ENCODE results near the gene RALBP1.
A peak's percentile ranks its signal among the peaks of the same experiment; 100 is the strongest.
"Not testable (repeated sequence)": the region's sequence is repeated elsewhere in the genome, so short reads cannot be mapped to it uniquely, and the experiment has no call there.

Gene RALBP1

DNA sequence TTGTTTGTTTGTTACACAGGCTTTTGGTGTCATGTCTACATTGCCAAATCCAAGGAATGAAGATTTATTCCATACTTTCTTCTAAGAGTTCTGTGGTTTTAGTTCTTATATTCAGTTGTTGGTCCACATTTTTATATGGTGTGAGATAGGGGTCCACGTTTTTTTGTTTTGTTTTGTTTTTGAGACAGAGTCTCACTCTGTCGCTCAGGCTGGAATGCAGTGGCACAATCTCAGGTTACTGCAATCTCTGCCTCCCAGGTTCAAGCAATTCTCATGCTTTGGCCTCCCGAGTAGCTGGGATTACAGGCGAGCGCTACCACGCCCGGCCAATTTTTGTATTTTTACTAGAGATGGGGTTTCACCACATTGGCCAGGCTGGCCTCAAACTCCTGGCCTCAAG lies 8.2 kb downstream of the RALBP1 start:
- no peak for DNase-seq (ENCODE audit: low read depth, low spot score)
- in situ Hi-C loops (cut with HindIII; ENCODE audit: low sequenced_read_pairs), result no loop called here
- no peak overlapping the region for H3K4me3 ChIP-seq (ENCODE audit: low read depth, low read length)
- TF ChIP-seq, protein P1, sequence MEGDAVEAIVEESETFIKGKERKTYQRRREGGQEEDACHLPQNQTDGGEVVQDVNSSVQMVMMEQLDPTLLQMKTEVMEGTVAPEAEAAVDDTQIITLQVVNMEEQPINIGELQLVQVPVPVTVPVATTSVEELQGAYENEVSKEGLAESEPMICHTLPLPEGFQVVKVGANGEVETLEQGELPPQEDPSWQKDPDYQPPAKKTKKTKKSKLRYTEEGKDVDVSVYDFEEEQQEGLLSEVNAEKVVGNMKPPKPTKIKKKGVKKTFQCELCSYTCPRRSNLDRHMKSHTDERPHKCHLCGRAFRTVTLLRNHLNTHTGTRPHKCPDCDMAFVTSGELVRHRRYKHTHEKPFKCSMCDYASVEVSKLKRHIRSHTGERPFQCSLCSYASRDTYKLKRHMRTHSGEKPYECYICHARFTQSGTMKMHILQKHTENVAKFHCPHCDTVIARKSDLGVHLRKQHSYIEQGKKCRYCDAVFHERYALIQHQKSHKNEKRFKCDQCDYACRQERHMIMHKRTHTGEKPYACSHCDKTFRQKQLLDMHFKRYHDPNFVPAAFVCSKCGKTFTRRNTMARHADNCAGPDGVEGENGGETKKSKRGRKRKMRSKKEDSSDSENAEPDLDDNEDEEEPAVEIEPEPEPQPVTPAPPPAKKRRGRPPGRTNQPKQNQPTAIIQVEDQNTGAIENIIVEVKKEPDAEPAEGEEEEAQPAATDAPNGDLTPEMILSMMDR (IDR thresholded peaks at IDR 0.05; ENCODE audit: low read depth, low read length), result no peak

- DNase-seq (ENCODE audit: low read depth, low spot score); in situ Hi-C loops (cut with HindIII; ENCODE audit: low sequenced_read_pairs): not testable (repeated sequence)
Measured at GRCh38 chr18:9484856-9485255, 9.5 kb downstream of the RALBP1 start.

DNA sequence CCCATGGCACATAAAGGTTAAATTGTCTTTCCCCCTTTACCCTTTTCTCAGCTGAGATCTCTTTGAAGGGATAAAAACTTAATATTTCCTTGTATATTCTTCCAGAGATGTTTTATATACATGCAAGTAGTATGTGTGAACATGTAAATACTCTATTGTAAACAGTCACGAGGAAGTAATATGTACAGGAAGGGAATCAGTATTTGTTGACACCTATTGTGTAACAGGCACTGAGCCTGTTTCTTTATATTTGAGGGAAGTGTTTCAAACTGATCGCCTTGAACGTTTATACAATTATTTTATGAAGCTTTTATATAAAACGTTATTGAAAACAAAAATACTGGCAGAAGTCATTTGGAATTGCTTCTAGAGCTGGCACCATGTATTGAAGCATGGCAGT lies 13.2 kb downstream of the RALBP1 start:
- in situ Hi-C loops (cut with HindIII; ENCODE audit: low sequenced_read_pairs), result no loop called here
- no peak overlapping the region for H3K4me3 ChIP-seq (ENCODE audit: low read depth, low read length)
- TF ChIP-seq, protein P1 (IDR thresholded peaks at IDR 0.05; ENCODE audit: low read depth, low read length), result no peak
- DNase-seq (ENCODE audit: low read depth, low spot score), result no peak

More at GRCh38 chr18:9484856-9485255, 9.5 kb downstream of the RALBP1 start:
- not testable (repeated sequence) for H3K4me3 ChIP-seq (ENCODE audit: low read depth, low read length)

DNA sequence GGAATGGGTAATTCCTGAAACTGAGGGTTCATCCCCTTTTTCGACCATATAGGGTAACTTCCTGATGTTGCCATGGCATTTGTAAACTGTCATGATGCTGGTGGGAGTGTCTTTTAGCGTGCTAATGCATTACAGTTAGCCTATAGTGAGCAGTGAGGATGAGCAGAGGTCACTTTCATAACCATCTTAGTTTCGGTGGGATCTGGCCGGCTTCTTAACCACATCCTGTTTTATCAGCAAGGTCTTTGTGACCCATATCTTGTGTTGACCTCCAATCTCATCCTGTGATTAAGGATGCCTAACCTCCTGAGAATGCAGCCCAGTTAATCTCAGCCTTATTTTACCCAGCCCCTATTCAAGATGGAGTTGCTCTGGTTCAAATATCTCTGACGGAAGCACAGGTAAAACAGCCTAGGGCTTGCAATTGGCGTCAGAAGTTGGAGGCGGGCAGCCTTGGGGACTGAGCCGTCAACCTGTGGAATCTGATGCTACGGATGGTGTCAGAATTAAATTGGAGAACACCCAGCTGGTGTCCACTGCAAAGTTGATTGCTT lies 19.5 kb downstream of the RALBP1 start:
- TF ChIP-seq, protein P1 (IDR thresholded peaks at IDR 0.05; ENCODE audit: low read depth, low read length), result no peak
- in situ Hi-C loops (cut with HindIII; ENCODE audit: low sequenced_read_pairs), result no loop called here
- no peak for DNase-seq (ENCODE audit: low read depth, low spot score)
- H3K4me3 ChIP-seq (ENCODE audit: low read depth, low read length), result no peak overlapping the region

- no peak overlapping the region for H3K4me3 ChIP-seq (ENCODE audit: low read depth, low read length)
- DNase-seq (ENCODE audit: low read depth, low spot score), result no peak
- TF ChIP-seq, protein P1 (IDR thresholded peaks at IDR 0.05; ENCODE audit: low read depth, low read length), result no peak
- in situ Hi-C loops (cut with HindIII; ENCODE audit: low sequenced_read_pairs), result no loop called here
Measured at GRCh38 chr18:9495465-9495864, 20.2 kb downstream of the RALBP1 start.

DNA sequence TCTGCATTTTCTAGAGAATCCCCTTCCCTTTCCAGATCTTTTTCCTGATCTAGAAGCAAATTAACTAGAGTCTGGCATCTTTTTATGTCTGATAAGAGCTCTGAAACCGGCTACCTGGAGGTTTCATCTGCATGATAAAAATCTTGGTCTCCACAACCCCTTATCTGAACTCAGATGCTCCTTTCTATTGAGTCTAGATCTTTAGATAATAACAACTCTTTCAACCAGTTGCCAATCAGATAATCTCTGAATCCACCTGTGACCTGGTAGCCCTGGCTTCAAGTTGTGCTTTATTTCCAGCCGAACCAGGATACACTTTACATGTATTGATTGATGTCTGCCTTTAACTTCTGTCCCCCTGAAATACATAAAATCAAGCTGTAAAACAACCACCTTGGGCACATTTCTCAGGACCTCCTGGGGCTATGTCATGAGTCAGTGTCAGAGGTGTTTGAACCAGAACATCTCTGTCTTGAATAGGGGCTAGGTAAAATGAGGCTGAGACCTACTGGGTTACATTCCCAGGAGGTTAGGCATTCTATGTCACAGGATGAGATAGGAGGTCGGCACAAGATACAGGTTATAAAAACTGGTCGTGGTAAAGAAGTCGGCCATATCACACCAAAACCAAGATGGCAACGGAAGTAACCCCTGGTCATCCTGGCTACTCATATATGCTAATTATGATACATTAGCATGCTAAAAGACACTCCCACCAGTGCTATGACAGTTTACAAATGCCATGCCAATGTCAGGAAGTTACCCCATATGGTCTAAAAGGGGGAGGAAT lies 20.8 kb downstream of the RALBP1 start:
- DNase-seq (ENCODE audit: low read depth, low spot score), result no peak
- TF ChIP-seq, protein P1 (IDR thresholded peaks at IDR 0.05; ENCODE audit: low read depth, low read length), result no peak
- in situ Hi-C loops (cut with HindIII; ENCODE audit: low sequenced_read_pairs), result no loop called here
- H3K4me3 ChIP-seq (ENCODE audit: low read depth, low read length), result no peak overlapping the region

GRCh38 chr18:9506046-9506792 lies 30.9 kb downstream of the RALBP1 start:
- no peak overlapping the region for H3K4me3 ChIP-seq (ENCODE audit: low read depth, low read length)
- TF ChIP-seq, protein P1 (IDR thresholded peaks at IDR 0.05; ENCODE audit: low read depth, low read length), result no peak
- DNase-seq (ENCODE audit: low read depth, low spot score), result peak; percentile 51
- in situ Hi-C loops (cut with HindIII; ENCODE audit: low sequenced_read_pairs), result no loop called here
